AG09309 (cell line): Measurements from ENCODE around the gene IQSEC1.

Experiments
- DNase-seq: peaks from one replicate; pipeline ENCODE4 v3.0.0-alpha.2; 2010; ENCODE audit warnings: low read depth
- H3K4me3 ChIP-seq: 2 replicates; pipeline ENCODE4 v1.5.1; 2011; ENCODE audit warnings: mild to moderate bottlenecking, low read depth, low read length, moderate library complexity; ENCODE audit not compliant: control insufficient read depth
- CTCF ChIP-seq: IDR thresholded peaks from 2 replicates; pipeline ENCODE4 v1.5.1; 2011; ENCODE audit warnings: mild to moderate bottlenecking, low read depth, low read length, inconsistent platforms; ENCODE audit not compliant: insufficient read depth, control insufficient read depth; ENCODE audit errors: missing control alignments

The IQSEC1 gene

GRCh38 chr3:13065727-13066126 lies 7.5 kb downstream of the IQSEC1 start:
- no peak for TF ChIP-seq CTCF
- no peak for DNase-seq
- no peak overlapping the region for H3K4me3 ChIP-seq

GRCh38 chr3:13064964-13065363 lies 8.3 kb downstream of the IQSEC1 start:
- H3K4me3 ChIP-seq: no peak overlapping the region
- DNase-seq: no peak
- no peak for TF ChIP-seq CTCF

- no peak overlapping the region for H3K4me3 ChIP-seq
- DNase-seq: no peak
- no peak for TF ChIP-seq CTCF
These were observed 8.9 kb downstream of the IQSEC1 start for GRCh38 chr3:13064159-13064868.

GRCh38 chr3:13063225-13063624 lies 10.0 kb downstream of the IQSEC1 start:
- no peak overlapping the region for H3K4me3 ChIP-seq
- DNase-seq: no peak
- TF ChIP-seq CTCF: no peak

- TF ChIP-seq CTCF: no peak
- H3K4me3 ChIP-seq: no peak overlapping the region
- DNase-seq: no peak
These were observed 10.6 kb downstream of the IQSEC1 start for GRCh38 chr3:13062647-13063046.

GRCh38 chr3:13060341-13060910 lies 12.8 kb downstream of the IQSEC1 start:
- DNase-seq: no peak
- H3K4me3 ChIP-seq: no peak overlapping the region
- TF ChIP-seq CTCF: no peak
